GM23248 (cell line): ENCODE measurements around the gene KIR3DL3. TPM values are rescaled to one million over a fixed set of nuclear protein-coding genes. Genes with fewer than 3 reads are reported as not detected.

Source experiments
- DNase-seq: peaks from one replicate; pipeline ENCODE4 v3.0.0-alpha.2; 2015
- H2AFZ ChIP-seq: fragments of 200-600 bp; sonication (generic); 2 replicates; pipeline ENCODE4 v1.6.1; 2016; ENCODE audit warnings: antibody characterized with exemption
- H3F3A ChIP-seq: fragments of 200-600 bp; sonication (generic); 2 replicates; pipeline ENCODE4 v1.6.1; 2016; ENCODE audit warnings: mild to moderate bottlenecking, antibody characterized with exemption, mixed run types; ENCODE audit not compliant: insufficient read depth
- H3K27ac ChIP-seq: fragments of 200-600 bp; sonication (generic); 2 replicates; pipeline ENCODE4 v1.5.1; 2016; ENCODE audit warnings: mild to moderate bottlenecking
- H3K27me3 ChIP-seq: fragments of 200-600 bp; sonication (generic); replicated peaks from 2 replicates; pipeline ENCODE4 v1.6.1; 2016; ENCODE audit warnings: mild to moderate bottlenecking; ENCODE audit not compliant: insufficient read depth
- H3K36me3 ChIP-seq: fragments of 200-600 bp; sonication (generic); 2 replicates; pipeline ENCODE4 v1.6.1; 2016; ENCODE audit warnings: low read depth, mild to moderate bottlenecking
- H3K4me1 ChIP-seq: fragments of 200-600 bp; sonication (generic); 2 replicates; pipeline ENCODE4 v1.6.1; 2016; ENCODE audit warnings: mild to moderate bottlenecking; ENCODE audit not compliant: insufficient read depth
- H3K4me2 ChIP-seq: fragments of 200-600 bp; sonication (generic); one replicate; pipeline ENCODE4 v1.6.1; 2016; ENCODE audit warnings: mild to moderate bottlenecking; ENCODE audit not compliant: unreplicated experiment
- H3K4me3 ChIP-seq: fragments of 200-600 bp; sonication (generic); 2 replicates; pipeline ENCODE4 v1.5.1; 2016; ENCODE audit warnings: mild to moderate bottlenecking
- H3K79me2 ChIP-seq: fragments of 200-600 bp; sonication (generic); 2 replicates; pipeline ENCODE4 v1.6.1; 2016; ENCODE audit warnings: mild to moderate bottlenecking; ENCODE audit not compliant: insufficient read depth
- H3K9ac ChIP-seq: fragments of 200-600 bp; sonication (generic); 2 replicates; pipeline ENCODE4 v1.6.1; 2016; ENCODE audit warnings: mild to moderate bottlenecking
- H3K9me2 ChIP-seq: fragments of 200-600 bp; sonication (generic); 2 replicates; pipeline ENCODE4 v1.6.1; 2016; ENCODE audit warnings: mixed run types, mild to moderate bottlenecking, moderate library complexity; ENCODE audit not compliant: insufficient read depth
- H3K9me3 ChIP-seq: fragments of 200-600 bp; sonication (generic); one replicate; pipeline ENCODE4 v1.6.1; 2017; ENCODE audit warnings: low read depth
- H4K20me1 ChIP-seq: fragments of 200-600 bp; sonication (generic); 2 replicates; pipeline ENCODE4 v1.6.0; 2016; ENCODE audit not compliant: insufficient read depth
- EZH2 ChIP-seq: fragments of 200-600 bp; sonication (generic); IDR thresholded peaks from 2 replicates; pipeline ENCODE4 v1.6.1; 2018; ENCODE audit warnings: antibody characterized with exemption, mild to moderate bottlenecking; ENCODE audit not compliant: insufficient read depth, poor library complexity, severe bottlenecking
- EZH2phosphoT487 ChIP-seq: fragments of 200-600 bp; sonication (generic); IDR thresholded peaks from 2 replicates; pipeline ENCODE4 v1.6.1; 2018; ENCODE audit warnings: antibody characterized with exemption, moderate library complexity, mild to moderate bottlenecking, low read depth; ENCODE audit not compliant: insufficient read depth
- WGBS, 2 experiments: methylation state at CpG; one replicate each; pipeline ENCODE4 v1.1.6; 2015 to 2017; ENCODE audit warnings: low lambda C conversion rate in 2 of 2, low coverage in 1 of 2; ENCODE audit errors: missing lambda C conversion rate in 2 of 2; 5-methylcytosine and 5-hydroxymethylcytosine counted together
- in situ Hi-C: fragments of 300-500 bp; cut with MboI; formaldehyde crosslinking; loops from 2 replicates; pipeline ENCODE4 v1.15.0; 2020
- polyA plus RNA-seq: library from polyadenylated mRNA; unstranded; fragments of >200 nt; fragmentation: Nextera tagmentation; extraction: Ambion mirVana; gene quantifications from 2 replicates; pipeline ENCODE4 v1.2.1, GENCODE V29; 2016
- total RNA-seq: library from RNA; depleted of rRNA; stranded (reverse); fragments of >200 nt; shearing (Covaris generic); gene quantifications from 2 replicates; pipeline ENCODE4 v1.2.3, GENCODE V29; 2014

The KIR3DL3 gene
- total and polyA plus RNA-seq, 2 experiments from 2014 or later, result not detected

- TF ChIP-seq EZH2 (no peak), EZH2phosphoT487 (no peak)
- Histone ChIP-seq H3F3A (no peaks in the 10 kb centered on the region), H3K9me3 (no peaks in the 10 kb centered on the region), H2AFZ (no peak overlapping the region), H3K4me3 (no peak overlapping the region), H3K79me2 (no peaks in the 10 kb centered on the region), H3K9ac (no peak overlapping the region), H3K9me2 (no peaks in the 10 kb centered on the region), H3K4me2 (no peak overlapping the region), H3K36me3 (no peaks in the 10 kb centered on the region), H3K4me1 (no peaks in the 10 kb centered on the region), H3K27me3 (no peaks in the 10 kb centered on the region), H3K27ac (no peak overlapping the region), H4K20me1 (no peaks in the 10 kb centered on the region)
- in situ Hi-C loops, result no loop called here
- WGBS, 2 experiments, result 1 to 3% methylated on average over 3 of the region's 3 CpGs
- DNase-seq, result peak; percentile 38
These were observed 39.7 kb upstream of the KIR3DL3 start for GRCh38 chr19:54684527-54684926.

- Histone ChIP-seq H3K27me3 (no peaks in the 10 kb centered on the region), H3K27ac (no peak overlapping the region), H3K9me2 (no peaks in the 10 kb centered on the region), H3K4me1 (no peaks in the 10 kb centered on the region), H3K9me3 (no peaks in the 10 kb centered on the region), H3F3A (no peaks in the 10 kb centered on the region), H3K4me2 (no peak overlapping the region), H3K36me3 (no peaks in the 10 kb centered on the region), H3K4me3 (no peak overlapping the region), H3K79me2 (no peaks in the 10 kb centered on the region), H2AFZ (no peak overlapping the region), H4K20me1 (no peaks in the 10 kb centered on the region), H3K9ac (no peak overlapping the region)
- no peak for DNase-seq
- in situ Hi-C loops, result no loop called here
- 32 to 36% methylated on average over 9 of the region's 9 CpGs for WGBS, 2 experiments
- TF ChIP-seq EZH2, result no peak
- TF ChIP-seq EZH2phosphoT487, result no peak
These were observed 32.5 kb upstream of the KIR3DL3 start for GRCh38 chr19:54691582-54692297.

- TF ChIP-seq EZH2phosphoT487 (no peak), EZH2 (no peak)
- DNase-seq, result no peak
- no peak overlapping the region for H3K4me2 ChIP-seq
- no peaks in the 10 kb centered on the region for H3K79me2 ChIP-seq
- WGBS, 2 experiments, result 2 to 15% methylated on average over 4 of the region's 4 CpGs
- H3K4me1 ChIP-seq, result no peaks in the 10 kb centered on the region
- H3K27me3 ChIP-seq, result no peaks in the 10 kb centered on the region
- H3K9ac ChIP-seq, result no peak overlapping the region
- H2AFZ ChIP-seq, result no peak overlapping the region
- in situ Hi-C loops, result no loop called here
- no peaks in the 10 kb centered on the region for H3K9me3 ChIP-seq
- H3K36me3 ChIP-seq, result no peaks in the 10 kb centered on the region
- no peak overlapping the region for H3K27ac ChIP-seq
- H4K20me1 ChIP-seq, result no peaks in the 10 kb centered on the region
- H3F3A ChIP-seq, result no peaks in the 10 kb centered on the region
- H3K4me3 ChIP-seq, result no peak overlapping the region
- no peaks in the 10 kb centered on the region for H3K9me2 ChIP-seq
These were observed 32.0 kb upstream of the KIR3DL3 start for GRCh38 chr19:54692298-54692615.

- DNase-seq, result no peak
- Histone ChIP-seq H3K9me3 (no peaks in the 10 kb centered on the region), H3K36me3 (no peaks in the 10 kb centered on the region), H3K79me2 (no peaks in the 10 kb centered on the region), H3K9me2 (no peaks in the 10 kb centered on the region), H2AFZ (no peak overlapping the region), H3F3A (no peaks in the 10 kb centered on the region), H3K4me1 (no peaks in the 10 kb centered on the region), H3K27ac (no peak overlapping the region), H3K9ac (no peak overlapping the region), H3K4me2 (no peak overlapping the region), H3K27me3 (no peaks in the 10 kb centered on the region), H3K4me3 (no peak overlapping the region), H4K20me1 (no peaks in the 10 kb centered on the region)
- TF ChIP-seq EZH2phosphoT487 (no peak), EZH2 (no peak)
- in situ Hi-C loops, result no loop called here
- 30 to 33% methylated on average over 5 of the region's 5 CpGs for WGBS, 2 experiments
These were observed 29.6 kb upstream of the KIR3DL3 start for GRCh38 chr19:54694648-54695047.
